ENCODE data around the gene TMA7.
A peak's percentile ranks its signal among the peaks of the same experiment; 100 is the strongest.
"Not testable (repeated sequence)": the region's sequence is repeated elsewhere in the genome, so short reads cannot be mapped to it uniquely, and the experiment has no call there.

Gene TMA7

DNA sequence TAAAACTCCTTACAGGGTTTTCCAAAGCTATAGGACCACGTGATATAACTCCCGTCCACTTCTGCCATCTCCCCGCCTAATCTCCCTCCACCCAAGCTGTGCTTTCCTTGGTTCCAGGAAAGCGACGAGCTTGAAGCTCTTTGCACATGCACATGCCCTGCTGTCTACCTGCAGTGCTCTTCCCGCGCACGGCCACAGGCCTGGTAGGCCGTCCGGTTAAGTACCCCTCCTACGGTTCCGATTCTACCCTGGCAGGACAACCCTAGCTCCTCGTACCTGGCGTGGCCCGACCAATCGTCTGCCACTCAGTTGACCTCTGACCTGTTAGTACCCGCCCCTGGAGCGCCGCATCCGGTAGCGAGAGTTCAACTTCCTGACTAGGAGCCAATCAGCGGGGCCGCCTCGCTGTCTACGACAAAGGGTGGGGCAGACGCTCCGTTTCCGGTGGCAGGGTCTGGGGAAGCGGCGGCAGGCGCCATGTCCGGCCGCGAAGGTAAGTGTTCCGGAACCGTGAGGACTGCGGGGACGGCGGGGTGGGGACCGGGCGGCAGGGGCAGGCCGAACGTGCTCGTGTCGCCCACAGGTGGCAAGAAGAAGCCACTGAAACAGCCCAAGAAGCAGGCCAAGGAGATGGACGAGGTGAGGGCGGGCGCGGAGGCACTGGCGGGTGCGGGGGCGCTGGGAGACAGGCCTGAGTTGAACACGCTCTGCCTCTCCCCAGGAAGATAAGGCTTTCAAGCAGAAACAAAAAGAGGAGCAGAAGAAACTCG, at the start of gene TMA7, which contains the start of gene CCDC51:
Gene TMA7, plus strand, starts transcription at position 438 of the 770 bp plus-strand sequence. Its CDS starts 40 bp downstream, at position 478.
Gene CCDC51, minus strand, starts transcription at position 300 of the 770 bp plus-strand sequence. CDS start 4,991 bp downstream, outside the sequence.
- Mint-ChIP-seq H3K9me3 (no peaks in the 10 kb centered on the region), H3K4me1 (ENCODE audit: low read depth) (peaks cover 20% of the 10 kb centered on the region)

DNA sequence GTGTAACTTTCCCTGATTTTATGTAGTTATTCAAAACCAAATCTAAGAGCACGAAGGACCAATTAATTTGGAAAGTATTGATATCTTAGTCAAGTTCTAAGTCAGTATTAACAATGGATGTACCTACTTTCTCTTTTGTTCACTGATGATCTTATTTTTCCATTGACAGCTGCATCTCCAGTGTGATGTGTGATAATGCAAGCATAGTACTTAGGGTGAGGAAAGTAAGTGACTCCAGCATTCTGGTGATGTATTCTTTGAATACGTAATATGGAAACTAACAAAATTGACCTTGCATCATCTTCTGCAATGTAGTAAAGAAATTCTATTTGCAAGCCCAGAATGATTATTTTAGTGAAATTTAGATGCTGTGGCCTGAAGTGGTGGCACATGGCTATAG, 45.7 kb upstream of the TMA7 start:
- peaks cover 16% of the 10 kb centered on the region for H3K27me3 Mint-ChIP-seq (ENCODE audit: low read depth)
- no peak overlapping the region for H3K27ac Mint-ChIP-seq
- H3K4me1 Mint-ChIP-seq (ENCODE audit: low read depth) = no peaks in the 10 kb centered on the region
- no peak overlapping the region for H3K4me3 Mint-ChIP-seq
- no peaks in the 10 kb centered on the region for H3K36me3 Mint-ChIP-seq (ENCODE audit: low read depth)
- H3K9me3 Mint-ChIP-seq = no peaks in the 10 kb centered on the region

More for the DNA sequence above, at the start of gene TMA7, which contains the start of gene CCDC51:
- Mint-ChIP-seq H3K27me3 (ENCODE audit: low read depth) (no peaks in the 10 kb centered on the region), H3K36me3 (ENCODE audit: low read depth) (peaks cover 28% of the 10 kb centered on the region), H3K4me3 (peak within 1 kb of the TSS; percentile 100), H3K27ac (peak within 1 kb of the TSS; percentile 94)

GRCh38 chr3:48395714-48396113, 44.3 kb upstream of the TMA7 start:
- Mint-ChIP-seq H3K9me3 (no peaks in the 10 kb centered on the region), H3K36me3 (ENCODE audit: low read depth) (no peaks in the 10 kb centered on the region), H3K4me3 (no peak overlapping the region), H3K27ac (no peak overlapping the region), H3K27me3 (ENCODE audit: low read depth) (peaks cover 16% of the 10 kb centered on the region), H3K4me1 (ENCODE audit: low read depth) (no peaks in the 10 kb centered on the region)

DNA sequence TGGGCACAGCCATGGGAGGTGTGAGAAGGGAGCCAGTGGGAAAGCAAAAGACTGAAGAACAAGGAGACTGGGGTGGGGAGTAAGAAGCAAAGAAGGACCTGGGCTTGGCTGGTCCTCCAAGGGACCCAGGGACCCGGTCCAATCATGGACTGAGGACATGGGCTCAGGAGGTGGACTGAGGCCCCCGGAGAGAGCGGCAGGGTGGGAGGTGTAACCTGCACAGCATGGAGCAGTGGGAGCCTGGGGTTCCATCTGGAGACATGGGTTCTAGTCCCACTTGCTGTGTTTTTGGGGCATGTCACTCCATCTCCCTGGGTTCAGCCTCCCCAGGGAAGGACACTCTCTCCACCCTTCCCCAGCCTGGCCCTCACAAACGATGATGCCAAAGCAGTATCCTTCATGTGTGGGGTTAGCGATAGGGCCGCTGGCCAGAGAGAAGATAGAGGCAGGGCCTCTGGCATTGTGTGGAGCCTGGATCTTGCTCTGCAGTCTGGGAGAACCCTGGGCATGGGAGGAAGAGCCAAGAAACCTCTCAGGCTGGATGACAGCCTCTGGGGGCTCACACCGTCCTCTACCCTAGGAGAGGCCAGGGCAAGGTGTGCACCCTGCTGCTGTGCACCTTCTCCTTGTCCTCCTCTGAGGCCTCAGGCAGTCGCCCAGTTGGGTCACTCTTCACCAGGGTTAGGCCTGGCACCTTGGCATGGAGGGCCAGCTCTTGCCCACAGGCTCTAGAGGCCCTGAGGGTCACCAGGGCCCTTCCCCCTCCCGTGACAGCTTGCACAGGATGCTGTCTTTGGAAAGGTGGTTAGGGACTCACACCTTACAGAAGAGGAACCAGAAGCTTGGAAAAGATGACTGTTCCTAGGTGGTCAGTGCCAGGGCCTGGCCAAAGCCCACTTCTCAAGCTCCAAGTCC, 42.0 kb upstream of the TMA7 start:
- Mint-ChIP-seq H3K27me3 (ENCODE audit: low read depth) (peaks cover 7% of the 10 kb centered on the region), H3K36me3 (ENCODE audit: low read depth) (no peaks in the 10 kb centered on the region), H3K4me1 (ENCODE audit: low read depth) (peaks cover 2% of the 10 kb centered on the region), H3K27ac (no peak overlapping the region), H3K9me3 (no peaks in the 10 kb centered on the region), H3K4me3 (no peak overlapping the region)

DNA sequence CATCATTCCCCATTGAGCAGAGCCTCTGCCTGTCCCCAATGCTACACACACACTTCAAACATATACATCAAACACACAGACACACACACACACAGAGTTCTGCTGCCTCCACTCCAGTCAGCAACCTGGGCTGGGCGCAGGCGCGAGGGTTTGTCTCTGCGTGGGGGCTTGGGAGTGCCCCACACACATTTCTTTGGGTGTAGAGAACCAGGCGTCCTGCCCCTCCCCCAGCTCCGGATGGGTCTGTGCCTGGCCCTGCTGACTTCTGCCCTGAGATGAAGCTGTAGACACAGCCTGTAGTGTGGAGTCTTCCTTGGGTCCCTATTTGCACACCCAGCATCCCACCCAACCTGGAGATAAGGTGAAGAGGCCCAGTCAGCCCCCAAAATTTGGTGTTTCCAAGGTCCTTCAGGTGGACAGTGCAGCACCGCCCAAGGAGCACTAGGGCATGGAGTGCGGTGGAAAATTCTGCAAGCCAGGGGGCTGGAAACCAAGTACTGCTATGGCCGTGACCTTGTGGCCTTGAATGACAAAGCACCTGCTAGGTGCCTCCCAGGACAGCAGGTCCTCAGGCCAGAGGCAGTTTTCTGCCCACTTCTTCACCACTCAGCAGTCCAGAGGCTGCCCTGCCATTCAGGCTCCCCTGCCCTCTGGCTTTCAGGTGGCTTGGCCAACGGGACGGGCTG, 41.2 kb upstream of the TMA7 start:
- H3K27me3 Mint-ChIP-seq (ENCODE audit: low read depth) = peaks cover 7% of the 10 kb centered on the region
- peaks cover 2% of the 10 kb centered on the region for H3K4me1 Mint-ChIP-seq (ENCODE audit: low read depth)
- no peaks in the 10 kb centered on the region for H3K9me3 Mint-ChIP-seq
- no peak overlapping the region for H3K4me3 Mint-ChIP-seq
- no peak overlapping the region for H3K27ac Mint-ChIP-seq
- no peaks in the 10 kb centered on the region for H3K36me3 Mint-ChIP-seq (ENCODE audit: low read depth)

DNA sequence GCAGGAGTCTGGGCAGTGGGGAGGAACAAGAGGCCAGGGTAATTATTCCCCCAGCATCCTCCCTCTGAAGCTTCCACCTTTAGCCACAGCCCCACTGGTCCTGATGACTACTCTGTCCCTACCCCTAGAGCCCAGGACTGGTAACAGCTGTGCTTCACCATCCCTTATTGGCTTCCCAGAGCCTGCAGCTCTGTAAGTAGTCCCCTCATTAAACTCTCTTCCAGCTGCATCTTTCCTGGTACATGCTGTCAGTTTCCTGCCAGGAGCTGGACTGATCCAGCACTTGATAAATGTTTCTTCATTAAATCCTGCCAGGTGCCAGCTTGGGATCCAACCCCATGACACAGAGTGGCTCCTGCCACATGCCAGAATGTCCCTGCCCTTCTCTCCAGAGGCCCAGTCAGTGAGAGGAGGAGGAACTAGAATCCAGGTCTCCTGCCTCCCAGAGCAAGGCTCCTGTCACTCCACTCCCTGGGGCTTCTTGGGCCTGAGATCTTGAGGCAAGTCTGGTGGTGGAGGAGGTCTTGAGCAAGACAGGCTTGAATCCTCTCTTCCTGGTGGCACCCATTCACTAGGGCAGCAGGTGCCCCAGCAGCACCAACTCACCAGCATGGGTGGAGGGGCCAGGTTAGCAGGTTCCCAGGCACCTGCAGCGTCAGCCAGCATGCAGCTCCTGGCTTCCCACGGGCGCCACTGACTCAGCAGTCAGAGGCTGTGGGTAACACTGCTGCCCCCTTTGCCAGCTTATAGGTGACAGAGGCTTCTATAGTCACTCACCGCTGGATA, 40.5 kb upstream of the TMA7 start:
- Mint-ChIP-seq H3K4me3 (no peak overlapping the region), H3K9me3 (no peaks in the 10 kb centered on the region), H3K4me1 (ENCODE audit: low read depth) (peaks cover 2% of the 10 kb centered on the region), H3K36me3 (ENCODE audit: low read depth) (no peaks in the 10 kb centered on the region), H3K27me3 (ENCODE audit: low read depth) (peaks cover 7% of the 10 kb centered on the region), H3K27ac (no peak overlapping the region)

DNA sequence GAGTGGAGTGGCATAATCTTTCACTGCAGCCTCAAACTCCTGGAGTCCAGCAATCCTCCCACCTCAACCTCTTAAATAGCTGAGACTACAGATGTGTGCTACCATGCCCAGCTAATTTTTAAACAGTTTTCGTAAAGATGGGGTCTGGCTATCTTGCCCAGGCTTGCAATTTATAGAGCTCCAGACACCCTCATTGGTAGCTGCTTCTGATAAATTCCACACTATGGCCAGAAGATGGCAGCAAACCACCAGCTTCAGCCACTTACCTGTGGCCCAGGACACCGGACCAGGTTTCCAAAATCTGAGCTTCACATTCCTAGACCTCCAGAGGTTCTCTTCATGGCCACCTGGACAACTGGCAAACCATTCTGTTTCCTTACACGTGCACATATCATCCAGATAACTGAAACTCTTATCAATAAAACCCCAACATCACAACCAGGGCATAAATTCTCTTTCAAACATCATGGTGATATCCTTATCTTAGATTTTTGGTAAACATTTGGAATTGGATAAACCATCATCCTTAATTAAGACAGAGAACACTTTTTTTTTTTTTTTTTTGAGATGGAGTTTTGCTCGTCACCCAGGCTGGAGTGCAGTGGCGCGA, 39.1 kb upstream of the TMA7 start:
- Mint-ChIP-seq H3K4me1 (ENCODE audit: low read depth) (peaks cover 2% of the 10 kb centered on the region), H3K9me3 (no peaks in the 10 kb centered on the region), H3K27ac (no peak overlapping the region), H3K27me3 (ENCODE audit: low read depth) (peaks cover under 1% of the 10 kb centered on the region), H3K36me3 (ENCODE audit: low read depth) (no peaks in the 10 kb centered on the region), H3K4me3 (no peak overlapping the region)

GRCh38 chr3:48401434-48401901, 38.6 kb upstream of the TMA7 start:
- not testable (repeated sequence) for H3K27me3 Mint-ChIP-seq (ENCODE audit: low read depth); H3K4me3 Mint-ChIP-seq; H3K27ac Mint-ChIP-seq; H3K36me3 Mint-ChIP-seq (ENCODE audit: low read depth); H3K9me3 Mint-ChIP-seq; H3K4me1 Mint-ChIP-seq (ENCODE audit: low read depth)

- Mint-ChIP-seq H3K27ac (no peak overlapping the region), H3K9me3 (no peaks in the 10 kb centered on the region), H3K36me3 (ENCODE audit: low read depth) (no peaks in the 10 kb centered on the region), H3K4me3 (no peak overlapping the region), H3K4me1 (ENCODE audit: low read depth) (peaks cover 2% of the 10 kb centered on the region), H3K27me3 (ENCODE audit: low read depth) (no peaks in the 10 kb centered on the region)
These were observed 37.8 kb upstream of the TMA7 start for GRCh38 chr3:48402281-48402732.

DNA sequence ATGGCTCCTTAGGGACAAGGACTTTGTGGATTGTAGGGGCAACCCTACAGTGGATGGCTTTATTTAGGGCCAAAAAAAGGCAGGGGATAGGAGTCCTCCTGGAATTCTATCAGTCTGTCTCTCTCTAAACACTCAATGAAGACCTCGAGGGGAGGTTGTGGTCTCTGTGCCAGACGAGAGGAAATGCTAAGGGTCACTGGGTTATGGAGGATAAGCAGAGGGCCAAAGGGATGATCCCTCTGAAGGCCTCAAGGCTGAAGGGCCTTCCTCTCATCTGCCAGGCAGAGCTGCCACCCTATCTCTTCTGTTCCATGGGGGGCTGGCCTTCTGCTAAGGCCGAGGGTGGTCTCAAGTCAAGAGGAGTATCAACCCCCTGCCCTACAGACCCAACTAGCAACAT, 37.1 kb upstream of the TMA7 start:
- no peaks in the 10 kb centered on the region for H3K9me3 Mint-ChIP-seq
- H3K27me3 Mint-ChIP-seq (ENCODE audit: low read depth) = no peaks in the 10 kb centered on the region
- no peaks in the 10 kb centered on the region for H3K36me3 Mint-ChIP-seq (ENCODE audit: low read depth)
- H3K27ac Mint-ChIP-seq = no peak overlapping the region
- H3K4me3 Mint-ChIP-seq = no peak overlapping the region
- H3K4me1 Mint-ChIP-seq (ENCODE audit: low read depth) = peaks cover 2% of the 10 kb centered on the region

DNA sequence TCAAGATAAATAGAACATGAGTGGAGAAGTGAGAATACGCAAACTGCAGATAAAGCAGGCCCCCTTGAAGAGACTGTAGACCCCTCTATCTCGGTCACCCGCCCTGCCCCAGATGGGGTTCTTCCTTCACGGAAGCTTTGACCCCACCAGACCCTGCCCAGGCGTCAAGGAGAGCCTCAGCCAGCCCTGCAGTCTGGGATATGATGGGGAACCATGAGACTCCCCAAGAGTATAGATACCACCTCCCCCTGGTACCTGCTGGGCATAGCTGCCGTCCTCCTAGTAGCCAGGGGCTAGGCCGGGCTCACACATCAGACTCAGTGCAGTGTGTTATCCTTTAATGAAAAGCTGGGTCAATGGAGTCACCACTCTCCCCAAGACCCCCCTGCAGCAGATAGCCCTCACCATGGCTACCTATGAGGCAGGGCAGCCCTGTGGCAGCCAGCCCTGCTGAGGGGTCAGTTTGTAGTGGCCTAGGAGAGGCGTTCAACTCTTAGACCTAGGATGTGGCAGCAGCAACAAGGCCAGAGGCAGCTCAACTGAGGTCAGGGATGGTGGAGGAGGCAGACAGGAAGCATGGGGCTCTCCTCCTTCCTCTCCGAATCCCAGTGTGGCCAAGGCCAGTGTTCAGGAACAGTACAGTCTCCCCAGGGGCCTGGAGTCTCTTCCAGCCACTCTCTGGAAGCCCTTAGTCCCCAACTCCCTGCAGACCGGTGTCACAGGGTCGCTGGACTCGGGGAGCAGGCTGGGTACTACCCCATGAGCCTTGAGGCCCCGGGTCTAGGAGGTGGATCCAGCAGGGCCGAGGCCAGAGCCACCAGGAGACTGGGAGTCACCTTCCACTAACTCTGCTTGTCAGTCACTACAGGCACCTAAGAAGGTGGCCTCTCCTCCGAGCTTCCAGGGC, 36.3 kb upstream of the TMA7 start:
- Mint-ChIP-seq H3K4me3 (no peak overlapping the region), H3K9me3 (no peaks in the 10 kb centered on the region), H3K36me3 (ENCODE audit: low read depth) (no peaks in the 10 kb centered on the region), H3K27me3 (ENCODE audit: low read depth) (no peaks in the 10 kb centered on the region), H3K27ac (no peak overlapping the region), H3K4me1 (ENCODE audit: low read depth) (peaks cover 2% of the 10 kb centered on the region)

GRCh38 chr3:48404440-48405342, 35.4 kb upstream of the TMA7 start:
- no peaks in the 10 kb centered on the region for H3K9me3 Mint-ChIP-seq
- no peak overlapping the region for H3K4me3 Mint-ChIP-seq
- peaks cover 2% of the 10 kb centered on the region for H3K4me1 Mint-ChIP-seq (ENCODE audit: low read depth)
- no peak overlapping the region for H3K27ac Mint-ChIP-seq
- H3K27me3 Mint-ChIP-seq (ENCODE audit: low read depth) = no peaks in the 10 kb centered on the region
- no peaks in the 10 kb centered on the region for H3K36me3 Mint-ChIP-seq (ENCODE audit: low read depth)

All from T-helper 1 cell treated with Interleukin-12 subunit alpha and Interleukin-12 subunit beta and Interleukin-4 antibody, amounts not matched to agents 30 μg/mL and 1 μg/mL, for 36 hours (primary cell).